Measurements from ENCODE around the gene SIM1. TPM values are rescaled to one million over a fixed set of nuclear protein-coding genes. Genes with fewer than 3 reads are reported as not detected.

SIM1 gene
- total RNA-seq: under 0.01 and 1.9 TPM in 2 replicates

GRCh38 chr6:100464903-100465700 is at the start of gene SIM1:
TSS of gene SIM1 (minus strand) at chr6:100464921. CDS start at chr6:100463468, 1,453 bp downstream.

